SH-SY5Y (cell line): ENCODE data around the gene SDK1.

ENCODE experiments used
- GATA2 ChIP-seq: IDR thresholded peaks from 2 replicates; pipeline ENCODE4 v1.6.1; 2011; ENCODE audit warnings: mild to moderate bottlenecking, low read depth, low read length
- GATA3 ChIP-seq: IDR thresholded peaks from 2 replicates; pipeline ENCODE4 v1.6.1; 2011; ENCODE audit warnings: low read depth, mild to moderate bottlenecking, low read length, moderate library complexity

SDK1 gene

DNA sequence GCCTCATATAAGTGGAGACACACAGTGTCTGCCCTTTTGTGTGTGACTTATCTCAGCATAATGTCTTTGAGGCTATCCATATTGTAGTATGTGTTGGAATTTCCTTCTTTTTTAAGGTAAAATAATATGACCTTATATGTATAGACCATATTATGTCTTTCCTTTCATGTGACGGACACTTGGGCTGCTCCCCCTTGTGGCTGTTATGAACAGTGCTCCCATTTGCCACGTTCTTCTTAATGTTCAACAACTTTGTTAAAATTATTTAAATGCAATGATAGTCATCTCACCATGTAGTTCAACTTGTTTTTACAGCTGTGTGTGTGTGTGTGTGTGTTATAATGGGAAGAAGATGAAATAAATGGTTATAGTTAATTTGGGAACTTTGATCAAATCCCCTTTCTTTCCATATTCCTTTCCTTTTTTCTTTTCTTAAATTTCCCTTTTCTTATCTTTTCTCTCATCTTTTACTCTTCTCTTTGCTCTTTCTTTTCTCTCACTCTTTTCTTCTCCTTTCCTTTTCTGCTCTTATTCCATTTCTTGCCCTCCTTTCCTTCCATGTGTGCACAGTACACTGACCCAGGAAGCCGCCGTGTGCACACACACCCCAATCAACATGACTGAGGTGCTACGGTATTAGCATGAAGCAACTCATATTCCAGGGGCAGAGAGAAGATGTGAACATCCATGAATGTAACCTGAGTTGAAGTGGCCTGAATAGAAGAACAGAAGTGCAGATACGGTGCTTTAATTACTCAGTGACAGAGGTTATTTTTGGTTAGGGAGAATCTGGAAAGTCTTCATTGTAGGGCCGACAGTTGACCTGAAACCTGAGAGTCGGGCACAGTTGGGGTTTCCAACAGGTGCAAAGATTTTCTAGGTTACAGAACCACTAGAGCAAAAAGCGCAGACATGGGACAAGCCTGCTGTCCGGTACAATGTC lies 596.6 kb downstream of the SDK1 start:
- TF ChIP-seq GATA2 (no peak), GATA3 (no peak)

- TF ChIP-seq GATA2 (no peak), GATA3 (no peak)
These were observed 598.5 kb downstream of the SDK1 start for GRCh38 chr7:3899559-3899991.

- no peak for TF ChIP-seq GATA3
- TF ChIP-seq GATA2, result no peak
These were observed 607.1 kb downstream of the SDK1 start for GRCh38 chr7:3908153-3908552.

DNA sequence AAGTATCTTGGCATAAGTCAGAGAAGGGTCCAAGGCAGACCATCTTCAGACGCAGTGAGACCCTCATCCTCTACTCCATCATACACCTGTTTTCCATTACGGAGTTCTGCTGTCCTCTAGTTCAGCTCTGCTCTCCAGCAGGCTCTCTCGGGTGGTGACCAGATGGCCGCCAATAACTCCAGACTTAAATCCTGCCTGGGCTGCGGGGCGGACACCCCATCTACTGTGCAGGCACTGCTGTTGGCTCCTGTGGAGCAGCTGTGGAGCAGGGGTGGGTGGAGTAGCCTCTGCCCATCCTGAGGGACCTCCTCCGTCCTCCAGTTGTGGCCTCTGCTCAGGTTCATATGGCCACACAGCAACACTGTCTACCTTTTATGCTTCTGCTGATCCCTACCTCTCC lies 608.1 kb downstream of the SDK1 start:
- no peak for TF ChIP-seq GATA2
- TF ChIP-seq GATA3, result no peak

DNA sequence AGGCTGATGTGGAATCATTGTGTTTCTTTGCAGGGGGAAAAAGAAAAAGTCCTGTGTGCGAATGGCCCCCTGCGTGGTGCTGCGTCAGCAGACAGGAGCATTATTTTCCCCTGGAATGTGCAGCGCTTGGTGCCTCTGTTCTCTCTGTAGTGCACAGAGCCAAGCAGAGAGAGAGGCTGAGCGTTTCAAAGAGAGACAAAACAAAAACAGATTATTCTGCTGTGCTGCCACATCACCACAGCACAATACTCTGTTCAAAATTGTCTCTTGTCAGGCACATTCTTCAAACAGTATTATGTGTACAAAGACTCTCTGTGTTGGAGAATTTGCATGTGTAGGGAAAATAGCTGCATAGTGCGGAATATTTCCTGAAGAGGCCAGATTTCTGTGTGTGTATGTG lies 609.0 kb downstream of the SDK1 start:
- TF ChIP-seq GATA3 (no peak), GATA2 (no peak)

GRCh38 chr7:3911685-3912084 lies 610.6 kb downstream of the SDK1 start:
- TF ChIP-seq GATA3, result no peak
- no peak for TF ChIP-seq GATA2

DNA sequence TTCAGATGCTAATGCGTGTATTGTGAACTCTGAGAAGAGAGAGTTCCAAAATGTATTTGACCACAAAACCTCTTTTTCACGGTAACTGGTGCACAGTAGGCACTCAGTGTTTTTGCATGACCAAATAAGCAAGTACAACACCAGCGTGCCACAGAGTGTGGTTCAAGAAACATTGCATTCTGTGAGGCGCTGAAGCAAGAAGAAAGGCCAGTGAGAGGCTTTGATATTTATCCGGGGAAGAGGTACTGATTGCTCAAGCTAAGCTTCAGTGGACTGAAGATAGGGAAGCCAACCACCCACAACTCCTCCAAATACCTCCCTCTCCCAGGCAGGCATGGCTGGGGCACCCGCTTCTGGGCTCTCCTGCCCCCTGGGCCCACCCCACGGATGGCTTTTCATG lies 611.2 kb downstream of the SDK1 start:
- TF ChIP-seq GATA2 (no peak), GATA3 (no peak)

DNA sequence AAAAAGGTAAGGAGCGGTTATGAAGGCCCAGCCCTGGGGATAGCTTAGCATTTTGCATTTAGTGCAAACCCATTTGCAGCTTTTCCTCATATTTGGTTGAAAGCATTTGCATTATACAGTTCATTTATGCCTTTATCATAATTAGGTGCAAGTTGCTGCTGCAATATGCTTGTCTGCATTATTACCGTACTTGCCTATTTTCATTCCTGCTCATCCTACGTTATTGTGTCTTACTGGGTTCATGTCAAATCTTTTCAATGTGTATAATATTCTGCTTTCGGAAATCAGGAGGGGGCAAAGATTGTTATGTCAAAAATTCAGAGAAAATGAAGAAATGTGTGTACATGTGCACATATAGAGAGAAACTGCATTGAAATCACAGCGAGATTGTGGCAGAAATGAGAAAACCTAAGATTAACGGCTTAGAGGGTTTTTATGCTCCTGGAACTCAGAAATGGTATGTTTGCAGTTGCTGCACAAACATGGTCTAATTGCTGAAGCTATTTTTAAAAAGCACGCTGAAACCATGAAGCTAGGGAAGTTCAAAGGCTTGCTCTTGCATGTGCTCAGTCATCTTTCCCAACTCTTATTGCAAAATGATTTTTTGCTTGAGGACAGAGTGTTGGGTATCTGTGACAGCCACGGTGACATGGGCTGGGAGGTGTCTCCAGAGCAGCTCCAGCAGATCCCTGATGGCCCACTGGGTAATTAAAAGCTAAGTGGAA lies 613.2 kb downstream of the SDK1 start:
- TF ChIP-seq GATA2, result no peak
- no peak for TF ChIP-seq GATA3

DNA sequence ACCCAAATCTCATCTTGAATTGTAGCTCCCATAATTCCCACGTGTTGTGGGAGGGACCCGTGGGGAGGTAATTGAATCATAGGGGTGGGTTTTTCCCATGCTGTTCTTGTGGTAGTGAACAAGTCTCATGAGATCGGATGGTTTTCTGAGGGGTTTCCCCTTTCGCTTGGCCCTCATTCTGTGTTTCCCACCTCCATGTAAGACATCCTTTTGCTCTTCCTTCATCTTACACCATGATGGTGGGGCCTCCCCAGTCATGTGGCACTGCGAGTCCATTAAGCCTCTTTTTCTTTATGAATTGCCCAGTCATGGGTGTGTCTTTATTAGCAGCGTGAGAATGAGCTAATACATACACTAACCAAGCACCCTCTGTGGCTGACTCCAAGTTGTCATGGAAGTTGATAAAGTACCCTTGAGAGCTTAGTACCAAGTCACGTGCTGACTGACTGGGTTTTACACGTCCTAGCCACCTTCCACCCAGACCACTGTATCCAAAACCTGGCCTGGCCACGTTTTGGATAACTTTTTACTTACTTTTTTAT lies 614.4 kb downstream of the SDK1 start:
- no peak for TF ChIP-seq GATA3
- TF ChIP-seq GATA2, result no peak

- TF ChIP-seq GATA2 (no peak), GATA3 (no peak)
These were observed 615.1 kb downstream of the SDK1 start for GRCh38 chr7:3916146-3916545.

GRCh38 chr7:3917436-3917835 lies 616.4 kb downstream of the SDK1 start:
- TF ChIP-seq GATA3, result no peak
- no peak for TF ChIP-seq GATA2

DNA sequence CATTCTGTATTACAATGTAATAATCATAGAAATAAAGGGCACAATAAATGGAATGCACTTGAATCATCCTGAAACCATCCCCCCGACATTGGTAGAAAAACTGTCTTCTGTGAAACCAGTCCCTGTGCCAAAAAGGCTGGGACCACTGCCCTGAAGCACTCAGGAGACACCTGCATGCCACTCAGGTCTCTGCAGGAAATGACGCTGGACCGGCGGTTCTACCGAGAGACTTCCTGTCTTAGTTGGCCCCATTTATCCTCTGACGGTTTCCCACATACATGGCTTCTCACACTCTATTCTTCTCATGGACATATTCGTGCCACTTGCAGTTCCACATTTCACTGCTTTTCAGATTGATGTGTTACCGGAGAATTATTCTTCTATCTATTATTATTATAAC lies 617.5 kb downstream of the SDK1 start:
- TF ChIP-seq GATA3, result no peak
- no peak for TF ChIP-seq GATA2

GRCh38 chr7:3922175-3922635 lies 621.2 kb downstream of the SDK1 start:
- TF ChIP-seq GATA2, result no peak
- no peak for TF ChIP-seq GATA3

GRCh38 chr7:3923307-3923918 lies 622.4 kb downstream of the SDK1 start:
- no peak for TF ChIP-seq GATA3
- TF ChIP-seq GATA2, result no peak

DNA sequence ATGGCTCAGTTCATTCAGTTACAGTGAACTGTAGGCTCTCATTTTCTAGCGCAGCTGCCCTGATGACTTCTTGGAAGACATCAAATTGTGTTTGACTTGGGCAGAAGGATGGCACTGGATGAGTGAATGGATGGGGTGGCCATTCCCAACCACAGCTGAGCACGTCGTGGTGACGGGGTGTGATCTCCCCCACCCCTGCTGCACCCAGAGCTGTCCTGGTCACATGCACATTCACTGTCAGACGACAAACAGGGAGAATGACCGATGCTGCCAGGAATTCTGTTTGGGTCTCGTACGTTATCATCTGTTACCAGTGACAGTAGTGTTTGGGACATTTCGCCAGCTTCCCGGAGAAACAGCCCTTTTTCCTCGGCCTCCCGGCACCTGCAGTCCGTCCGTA lies 623.2 kb downstream of the SDK1 start:
- TF ChIP-seq GATA3 (no peak), GATA2 (no peak)
